ENCODE measurements around the gene TTLL7. TPM values are rescaled to one million over a fixed set of nuclear protein-coding genes. Genes with fewer than 3 reads are reported as not detected.

TTLL7 gene
- 3.3 TPM for total RNA-seq
- long read RNA-seq, full-length matches to known transcripts, result 1 of 2 reads
- long read RNA-seq, partial matches to known transcripts, result 0 of 2 reads
- long read RNA-seq, other reads (novel, unspliced or antisense), result 1 of 2 reads

GRCh38 chr1:83998498-83999315 is at the start of gene TTLL7:
TSS of gene TTLL7 (minus strand) at chr1:83999132. CDS start at chr1:83952211, 46,921 bp downstream.
- DNase-seq (peak; percentile 86), ATAC-seq (peak; percentile 98)
- intact Hi-C loops (cut with micrococcal nuclease), result no loop called here

GRCh38 chr1:84042461-84042860 is 43.5 kb upstream of the TTLL7 start:
- ATAC-seq, result no peak
- no peak for DNase-seq
- intact Hi-C loops (cut with micrococcal nuclease), result no loop called here

- DNase-seq (no peak), ATAC-seq (no peak)
- intact Hi-C loops (cut with micrococcal nuclease), result no loop called here
These were observed 39.1 kb upstream of the TTLL7 start for GRCh38 chr1:84037758-84038611.

- no peak for ATAC-seq
- no peak for DNase-seq
- intact Hi-C loops (cut with micrococcal nuclease), result no loop called here
These were observed 32.9 kb upstream of the TTLL7 start for GRCh38 chr1:84031802-84032327.

- DNase-seq (no peak), ATAC-seq (no peak)
- intact Hi-C loops (cut with micrococcal nuclease), result no loop called here
These were observed 28.4 kb upstream of the TTLL7 start for GRCh38 chr1:84027368-84027767.

GRCh38 chr1:84025966-84026365 is 27.0 kb upstream of the TTLL7 start:
- DNase-seq, result no peak
- intact Hi-C loops (cut with micrococcal nuclease), result no loop called here
- ATAC-seq, result no peak

- no peak for ATAC-seq
These were observed 22.9 kb upstream of the TTLL7 start for GRCh38 chr1:84021822-84022221.

GRCh38 chr1:84020151-84020550 is 21.2 kb upstream of the TTLL7 start:
- intact Hi-C loops (cut with micrococcal nuclease), result no loop called here
- ATAC-seq, result no peak
- no peak for DNase-seq

More at GRCh38 chr1:84021822-84022221, 22.9 kb upstream of the TTLL7 start:
- intact Hi-C loops (cut with micrococcal nuclease), result no loop called here
- no peak for DNase-seq

GRCh38 chr1:84019217-84019616 is 20.3 kb upstream of the TTLL7 start:
- DNase-seq (no peak), ATAC-seq (no peak)
- intact Hi-C loops (cut with micrococcal nuclease), result no loop called here

GRCh38 chr1:84013708-84014107 is 14.8 kb upstream of the TTLL7 start:
- DNase-seq (no peak), ATAC-seq (no peak)
- intact Hi-C loops (cut with micrococcal nuclease), result no loop called here

- intact Hi-C loops (cut with micrococcal nuclease), result no loop called here
- ATAC-seq, result no peak
- DNase-seq, result no peak
These were observed 13.1 kb upstream of the TTLL7 start for GRCh38 chr1:84012018-84012417.

- intact Hi-C loops (cut with micrococcal nuclease), result no loop called here
- DNase-seq (no peak), ATAC-seq (no peak)
These were observed 11.2 kb upstream of the TTLL7 start for GRCh38 chr1:84010136-84010535.

- intact Hi-C loops (cut with micrococcal nuclease), result no loop called here
- DNase-seq, result no peak
- no peak for ATAC-seq
These were observed 9.7 kb upstream of the TTLL7 start for GRCh38 chr1:84008631-84009030.

- ATAC-seq (no peak), DNase-seq (no peak)
- intact Hi-C loops (cut with micrococcal nuclease), result no loop called here
These were observed 7.7 kb upstream of the TTLL7 start for GRCh38 chr1:84006591-84006990.

GRCh38 chr1:84001501-84001900 is 2.6 kb upstream of the TTLL7 start:
- intact Hi-C loops (cut with micrococcal nuclease), result no loop called here
- no peak for ATAC-seq
- no peak for DNase-seq

GRCh38 chr1:84000954-84001495 is 2.1 kb upstream of the TTLL7 start:
- intact Hi-C loops (cut with micrococcal nuclease), result no loop called here
- ATAC-seq, result no peak
- no peak for DNase-seq

GRCh38 chr1:84000196-84000885 is 1.4 kb upstream of the TTLL7 start:
- intact Hi-C loops (cut with micrococcal nuclease), result no loop called here
- DNase-seq (no peak), ATAC-seq (no peak)

GRCh38 chr1:83999316-83999819 is 436 bp upstream of the TTLL7 start:
- DNase-seq (peak; percentile 84), ATAC-seq (peak; percentile 97)
- intact Hi-C loops (cut with micrococcal nuclease), result no loop called here

GRCh38 chr1:83998205-83998497 is 781 bp downstream of the TTLL7 start:
- DNase-seq (no peak), ATAC-seq (no peak)
- intact Hi-C loops (cut with micrococcal nuclease), result no loop called here

All from left ventricle myocardium superior (tissue), 1 donor.